Left cardiac atrium (tissue), 4 donors: ENCODE measurements around the gene LRRC56. TPM values are rescaled to one million over a fixed set of nuclear protein-coding genes. Genes with fewer than 3 reads are reported as not detected.

Source experiments
- ATAC-seq, 2 donors: fragments of 200-7000 bp; cut with Tn5 transposase; one replicate each; pipeline ENCODE4 v1.9.1; 2020; ENCODE audit warnings: mild to moderate bottlenecking in 2 of 2, moderate library complexity in 2 of 2
- DNase-seq: peaks from one replicate; pipeline ENCODE4 v3.0.0-alpha.2; 2020
- intact Hi-C, 2 donors: fragments of 100-400 bp; cut with DNase I; formaldehyde crosslinking; loops; one replicate each; pipeline versions ENCODE4 v1.14.1 to v1.15.1; 2022 to 2023
- total RNA-seq, 2 donors: library from RNA; stranded (reverse); fragmentation: NEBNext Ultra II Directional; extraction: Animal tissue kit (Norgen Biotek cat#: 25700); gene quantifications; one replicate each; pipeline ENCODE4 v1.2.1, GENCODE V29; 2021
- donor health status: DM: no; HTN: yes; CAD: no.
- donor health status: DM: no; HTN: yes; CAD: no; lungs with severe emphysema.
- donor health status: DM: yes; HTN: yes; CAD: no.
- donor health status: Dilated cardiomyopathy.

The LRRC56 gene
- total RNA-seq, 2 donors from 2014 or later, result 0.47 to 0.68 TPM

- DNase-seq (no peak), ATAC-seq (no peak)
- intact Hi-C loops, result loop anchor here in 1 of 2 donors (5.0 kb wide), 1 partner anchor 35 kb away; no protein-coding TSS in a partner anchor
Observed at GRCh38 chr11:577611-577894, 40.2 kb downstream of the LRRC56 start.

GRCh38 chr11:578276-579035, 41.1 kb downstream of the LRRC56 start:
- intact Hi-C loops, result loop anchor here in 1 of 2 donors (5.0 kb wide), 1 partner anchor 34 kb away; no protein-coding TSS in a partner anchor
- no peak for DNase-seq
- ATAC-seq, result no peak

GRCh38 chr11:579830-580601, 42.7 kb downstream of the LRRC56 start:
- intact Hi-C loops, result loop anchor here in 1 of 2 donors (5.0 kb wide), 1 partner anchor 32 kb away; no protein-coding TSS in a partner anchor
- no peak for DNase-seq
- ATAC-seq, result no peak

GRCh38 chr11:581342-581741, 44.0 kb downstream of the LRRC56 start:
- ATAC-seq, result peak; percentile 8 to 21
- intact Hi-C loops, result no loop called here
- DNase-seq, result no peak

GRCh38 chr11:581752-582151, 44.4 kb downstream of the LRRC56 start:
- DNase-seq (no peak), ATAC-seq (no peak)
- intact Hi-C loops, result no loop called here

- DNase-seq, result no peak
Observed at GRCh38 chr11:584287-584686, 47.0 kb downstream of the LRRC56 start.

GRCh38 chr11:586376-587316, 49.3 kb downstream of the LRRC56 start:
- intact Hi-C loops, result no loop called here
- ATAC-seq (no peak), DNase-seq (no peak)

More at GRCh38 chr11:584287-584686, 47.0 kb downstream of the LRRC56 start:
- intact Hi-C loops, result no loop called here
- ATAC-seq, result no peak

GRCh38 chr11:587546-587945, 50.2 kb downstream of the LRRC56 start:
- no peak for ATAC-seq
- DNase-seq, result no peak
- intact Hi-C loops, result no loop called here

- intact Hi-C loops, result no loop called here
- DNase-seq (no peak), ATAC-seq (peak; percentile 30 to 72)
Observed at GRCh38 chr11:587978-588380, 50.7 kb downstream of the LRRC56 start.

GRCh38 chr11:589798-590197, 52.5 kb downstream of the LRRC56 start:
- no peak for DNase-seq
- intact Hi-C loops, result no loop called here
- no peak for ATAC-seq

- no peak for DNase-seq
- ATAC-seq, result no peak
- intact Hi-C loops, result no loop called here
Observed at GRCh38 chr11:590997-591396, 53.7 kb downstream of the LRRC56 start.

GRCh38 chr11:592501-592900, 55.2 kb downstream of the LRRC56 start:
- ATAC-seq, result no peak
- DNase-seq, result no peak
- intact Hi-C loops, result no loop called here

- intact Hi-C loops, result no loop called here
Observed at GRCh38 chr11:592918-593317, 55.6 kb downstream of the LRRC56 start.

GRCh38 chr11:593347-593746, 56.0 kb downstream of the LRRC56 start:
- ATAC-seq, result no peak
- DNase-seq, result no peak
- intact Hi-C loops, result no loop called here

More at GRCh38 chr11:592918-593317, 55.6 kb downstream of the LRRC56 start:
- DNase-seq (no peak), ATAC-seq (no peak)

GRCh38 chr11:595400-595799, 58.1 kb downstream of the LRRC56 start:
- ATAC-seq (no peak), DNase-seq (no peak)
- intact Hi-C loops, result no loop called here

GRCh38 chr11:596374-596773, 59.0 kb downstream of the LRRC56 start:
- intact Hi-C loops, result no loop called here
- ATAC-seq (no peak), DNase-seq (no peak)

- ATAC-seq (no peak), DNase-seq (no peak)
- intact Hi-C loops, result no loop called here
Observed at GRCh38 chr11:597166-597725, 59.9 kb downstream of the LRRC56 start.

- ATAC-seq, result peak in 1 of 2 donors; percentile 15
- intact Hi-C loops, result no loop called here
- no peak for DNase-seq
Observed at GRCh38 chr11:598005-598680, 60.8 kb downstream of the LRRC56 start.
